Caco-2 (cell line): ENCODE data around the gene SPAG4. TPM values are rescaled to one million over a fixed set of nuclear protein-coding genes. Genes with fewer than 3 reads are reported as not detected.

Source experiments
- BruUV-seq: library from RNA; stranded (reverse); fragments of 400-500 nt; replicated peaks from 2 replicates; lab custom pipeline; 2021; lab: Mats Ljungman, UMichigan
- CTCF ChIA-PET: fragments of 300-600 bp; sonication (Branson Sonifier 250); formaldehyde crosslinking; loops from one replicate; lab custom pipeline; 2022; ENCODE audit warnings: antibody characterized with exemption; lab: Charles Lee
- POLR2A ChIA-PET: fragments of 300-600 bp; sonication (Branson Sonifier 250); formaldehyde crosslinking; loops from one replicate; lab custom pipeline; 2022; ENCODE audit warnings: antibody characterized with exemption; lab: Charles Lee
- DNase-seq, 2 experiments: peaks; one replicate each; pipeline versions ENCODE4 v3.0.0 to v3.0.0-alpha.2; 2020 to 2022
- H3K27me3 ChIP-seq: replicated peaks from 2 replicates; pipeline ENCODE4 v1.6.0; 2011; ENCODE audit warnings: low read length; ENCODE audit not compliant: control insufficient read depth, insufficient read depth
- H3K36me3 ChIP-seq: 2 replicates; pipeline ENCODE4 v1.5.1; 2011; ENCODE audit warnings: low read length; ENCODE audit not compliant: control insufficient read depth, insufficient read depth
- H3K4me1 ChIP-seq: fragments of 250-450 bp; sonication (Bioruptor Pico); 2 replicates; pipeline ENCODE4 v1.5.1; 2020; ENCODE audit warnings: mild to moderate bottlenecking
- H3K4me3 ChIP-seq: 2 replicates; pipeline ENCODE4 v1.5.1; 2011; ENCODE audit warnings: low read depth, mild to moderate bottlenecking, control low read depth, low read length
- H3K9me3 ChIP-seq: fragments of 250-450 bp; sonication (Bioruptor Pico); 2 replicates; pipeline ENCODE4 v1.5.1; 2020; ENCODE audit warnings: mild to moderate bottlenecking, moderate library complexity
- H3K27ac Mint-ChIP-seq: one replicate; pipeline ENCODE4 v1.8.0; 2022; ENCODE audit warnings: mixed read lengths; ENCODE audit not compliant: unreplicated experiment
- H3K27me3 Mint-ChIP-seq: one replicate; pipeline ENCODE4 v1.8.0; 2022; ENCODE audit warnings: mixed read lengths; ENCODE audit not compliant: insufficient read depth, unreplicated experiment
- H3K36me3 Mint-ChIP-seq: one replicate; pipeline ENCODE4 v1.8.0; 2022; ENCODE audit warnings: mild to moderate bottlenecking, mixed read lengths; ENCODE audit not compliant: insufficient read depth, unreplicated experiment
- H3K4me1 Mint-ChIP-seq: one replicate; pipeline ENCODE4 v1.8.0; 2022; ENCODE audit warnings: low read depth, mixed read lengths; ENCODE audit not compliant: unreplicated experiment
- H3K4me3 Mint-ChIP-seq: one replicate; pipeline ENCODE4 v1.8.0; 2022; ENCODE audit warnings: mild to moderate bottlenecking, moderate library complexity, mixed read lengths; ENCODE audit not compliant: unreplicated experiment
- H3K9me3 Mint-ChIP-seq: one replicate; pipeline ENCODE4 v1.8.0; 2022; ENCODE audit warnings: mixed read lengths; ENCODE audit not compliant: unreplicated experiment
- intact Hi-C: fragments of 100-400 bp; cut with micrococcal nuclease; formaldehyde crosslinking; loops from one replicate; pipeline ENCODE4 v1.10.0; 2022; ENCODE audit not compliant: unreplicated experiment
- total RNA-seq: library from RNA; stranded (reverse); gene quantifications from 2 replicates; pipeline ENCODE4 v1.2.3, GENCODE V29; 2022
- TF ChIP-seq, protein P1 (sequence below), 2 experiments: fragments of 200-600 bp in 1 of 2; IDR thresholded peaks; 1 replicate in 1 of 2; 2 replicates in 1 of 2; pipeline versions ENCODE4 v1.5.1 to v1.8.0; 2011 to 2022; ENCODE audit warnings: antibody characterized with exemption in 1 of 2, control low read depth in 1 of 2, inconsistent platforms in 1 of 2, low read depth in 1 of 2, low read length in 1 of 2, mild to moderate bottlenecking in 1 of 2, moderate library complexity in 1 of 2; ENCODE audit not compliant: insufficient read depth in 1 of 2, severe bottlenecking in 1 of 2, unreplicated experiment in 1 of 2

Gene SPAG4
- total RNA-seq, 1 experiment from 2014 or later: 5.4 TPM

DNA sequence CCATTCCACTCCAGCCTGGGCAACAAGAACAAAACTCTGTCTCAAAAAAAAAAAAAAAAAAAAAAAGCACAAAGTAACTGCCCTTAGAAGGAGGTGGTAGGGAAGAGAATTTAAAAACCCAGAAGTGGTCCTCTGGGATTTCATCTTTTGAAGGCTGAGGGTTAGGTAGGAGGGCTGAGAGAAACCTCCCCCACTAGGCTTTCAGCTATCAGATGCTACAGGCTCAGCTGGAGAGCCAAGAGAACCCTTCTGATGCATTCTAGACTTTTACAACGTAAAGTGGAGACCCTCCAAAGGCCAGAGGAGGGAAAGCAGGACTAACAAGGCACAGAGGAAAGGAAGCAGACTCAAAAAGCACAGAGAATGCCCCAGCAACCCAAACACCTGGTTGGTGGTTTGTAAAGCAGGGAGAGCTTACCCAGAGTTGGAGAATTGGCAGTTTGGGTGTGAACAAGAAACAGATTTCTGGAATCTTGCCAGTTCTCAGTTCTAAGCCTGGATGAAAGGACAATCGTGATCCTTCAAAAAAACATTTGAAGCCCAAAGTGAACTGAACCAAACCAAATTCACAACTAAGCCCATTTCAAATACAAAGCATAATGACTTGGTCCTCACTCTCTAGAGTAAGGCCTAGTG is 23.2 kb upstream of the SPAG4 start:
- no peaks in the 10 kb centered on the region for H3K9me3 Mint-ChIP-seq
- ChIA-PET POLR2A (no interaction called here), CTCF (interaction anchor here (0.6 to 1.1 kb wide), 6 partner anchors 11 to 107 kb away, joined by 3 to 8 read pairs (median 3); partner anchors contain the start of genes NFS1 and ROMO1)
- H3K36me3 Mint-ChIP-seq: no peaks in the 10 kb centered on the region
- DNase-seq: no peak
- no peak overlapping the region for H3K27ac Mint-ChIP-seq
- no peak overlapping the region for H3K4me3 Mint-ChIP-seq
- no peaks in the 10 kb centered on the region for H3K4me1 Mint-ChIP-seq
- H3K27me3 Mint-ChIP-seq: peaks cover 5% of the 10 kb centered on the region
- Histone ChIP-seq H3K4me3 (no peak overlapping the region), H3K36me3 (no peaks in the 10 kb centered on the region), H3K9me3 (no peaks in the 10 kb centered on the region), H3K27me3 (no peaks in the 10 kb centered on the region), H3K4me1 (no peaks in the 10 kb centered on the region)
- TF ChIP-seq, protein P1, sequence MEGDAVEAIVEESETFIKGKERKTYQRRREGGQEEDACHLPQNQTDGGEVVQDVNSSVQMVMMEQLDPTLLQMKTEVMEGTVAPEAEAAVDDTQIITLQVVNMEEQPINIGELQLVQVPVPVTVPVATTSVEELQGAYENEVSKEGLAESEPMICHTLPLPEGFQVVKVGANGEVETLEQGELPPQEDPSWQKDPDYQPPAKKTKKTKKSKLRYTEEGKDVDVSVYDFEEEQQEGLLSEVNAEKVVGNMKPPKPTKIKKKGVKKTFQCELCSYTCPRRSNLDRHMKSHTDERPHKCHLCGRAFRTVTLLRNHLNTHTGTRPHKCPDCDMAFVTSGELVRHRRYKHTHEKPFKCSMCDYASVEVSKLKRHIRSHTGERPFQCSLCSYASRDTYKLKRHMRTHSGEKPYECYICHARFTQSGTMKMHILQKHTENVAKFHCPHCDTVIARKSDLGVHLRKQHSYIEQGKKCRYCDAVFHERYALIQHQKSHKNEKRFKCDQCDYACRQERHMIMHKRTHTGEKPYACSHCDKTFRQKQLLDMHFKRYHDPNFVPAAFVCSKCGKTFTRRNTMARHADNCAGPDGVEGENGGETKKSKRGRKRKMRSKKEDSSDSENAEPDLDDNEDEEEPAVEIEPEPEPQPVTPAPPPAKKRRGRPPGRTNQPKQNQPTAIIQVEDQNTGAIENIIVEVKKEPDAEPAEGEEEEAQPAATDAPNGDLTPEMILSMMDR (IDR thresholded peaks at IDR 0.05; ENCODE audit: insufficient read depth in 1 of 2, low read depth in 1 of 2, low read length in 1 of 2, severe bottlenecking in 1 of 2, unreplicated experiment in 1 of 2): no peak
- intact Hi-C loops: no loop called here
- BruUV-seq: no TSS peak

GRCh38 chr20:35595456-35595855 is 20.2 kb upstream of the SPAG4 start:
- no TSS peak for BruUV-seq
- H3K4me3 ChIP-seq: no peak overlapping the region
- H3K4me1 ChIP-seq: no peaks in the 10 kb centered on the region
- H3K27me3 ChIP-seq: no peaks in the 10 kb centered on the region
- Mint-ChIP-seq H3K36me3 (no peaks in the 10 kb centered on the region), H3K9me3 (no peaks in the 10 kb centered on the region), H3K4me1 (no peaks in the 10 kb centered on the region), H3K27me3 (peaks cover 10% of the 10 kb centered on the region), H3K4me3 (no peak overlapping the region), H3K27ac (no peak overlapping the region)
- no peak for DNase-seq
- TF ChIP-seq, protein P1 (IDR thresholded peaks at IDR 0.05; ENCODE audit: insufficient read depth in 1 of 2, low read depth in 1 of 2, low read length in 1 of 2, severe bottlenecking in 1 of 2, unreplicated experiment in 1 of 2): no peak
- POLR2A ChIA-PET: no interaction called here
- H3K36me3 ChIP-seq: no peaks in the 10 kb centered on the region
- no peaks in the 10 kb centered on the region for H3K9me3 ChIP-seq
- CTCF ChIA-PET: interaction anchor here (0.8 to 1.4 kb wide), 5 partner anchors 21 to 116 kb away, joined by 3 to 5 read pairs (median 3); no protein-coding TSS in a partner anchor
- intact Hi-C loops: no loop called here

DNA sequence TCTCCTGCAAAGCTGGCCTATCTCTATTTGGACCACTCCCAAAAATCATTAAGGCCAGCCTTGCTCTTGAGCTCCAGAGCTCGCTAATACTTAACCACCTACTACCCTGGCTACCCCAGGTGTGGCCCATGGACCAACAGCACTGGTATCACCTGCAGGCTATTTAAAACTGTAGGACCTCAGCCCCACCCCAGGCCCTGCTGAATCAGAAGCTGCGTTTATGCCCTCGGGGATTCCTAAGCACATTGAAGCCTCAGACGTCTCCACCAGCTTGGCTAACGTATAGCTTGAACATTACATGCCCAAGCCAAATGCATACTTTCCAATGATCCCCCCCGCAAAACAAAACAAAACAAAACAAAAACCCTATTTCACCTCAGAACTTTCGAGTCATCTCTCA is 19.7 kb upstream of the SPAG4 start:
- Mint-ChIP-seq H3K4me3 (no peak overlapping the region), H3K4me1 (no peaks in the 10 kb centered on the region), H3K36me3 (no peaks in the 10 kb centered on the region), H3K27me3 (peaks cover 10% of the 10 kb centered on the region), H3K9me3 (no peaks in the 10 kb centered on the region), H3K27ac (no peak overlapping the region)
- Histone ChIP-seq H3K4me3 (no peak overlapping the region), H3K27me3 (no peaks in the 10 kb centered on the region), H3K36me3 (no peaks in the 10 kb centered on the region), H3K9me3 (no peaks in the 10 kb centered on the region), H3K4me1 (peaks cover 1% of the 10 kb centered on the region; the same call in 1 of the 2 replicates)
- TF ChIP-seq, protein P1 (IDR thresholded peaks at IDR 0.05; ENCODE audit: insufficient read depth in 1 of 2, low read depth in 1 of 2, low read length in 1 of 2, severe bottlenecking in 1 of 2, unreplicated experiment in 1 of 2): no peak
- no TSS peak for BruUV-seq
- CTCF ChIA-PET: interaction anchor here (0.8 to 1.4 kb wide), 4 partner anchors 21 to 117 kb away, joined by 3 to 5 read pairs (median 3); no protein-coding TSS in a partner anchor
- DNase-seq: no peak
- intact Hi-C loops: no loop called here
- POLR2A ChIA-PET: interaction anchor here (0.8 kb wide), 1 partner anchor 20 kb away, joined by 4 read pairs; the partner anchor contains the start of gene SPAG4
